Lung (tissue), 13 donors: ENCODE measurements around the gene PATJ. TPM values are rescaled to one million over a fixed set of nuclear protein-coding genes. Genes with fewer than 3 reads are reported as not detected.

Experiments
- ATAC-seq: fragments of 200-7000 bp; cut with Tn5 transposase; one replicate; pipeline ENCODE4 v1.9.1; 2020; ENCODE audit warnings: moderate number of reproducible peaks; ENCODE audit not compliant: insufficient read depth, low FRiP score
- DNase-seq, 3 donors: peaks; one replicate each; pipeline ENCODE4 v3.0.0-alpha.2; 2013 to 2017
- H3K27ac ChIP-seq, 2 donors: one replicate each; pipeline ENCODE4 v1.5.1; 2013; ENCODE audit warnings: mild to moderate bottlenecking in 2 of 2, moderate library complexity in 2 of 2, control low read depth in 1 of 2, inconsistent platforms in 1 of 2, low read depth in 1 of 2, low read length in 1 of 2
- H3K27me3 ChIP-seq, 3 donors: one replicate each; pipeline ENCODE4 v1.5.1; 2013; ENCODE audit warnings: low read length in 2 of 3; ENCODE audit not compliant: control insufficient read depth in 3 of 3, insufficient read depth in 3 of 3
- H3K36me3 ChIP-seq, 4 donors: one replicate each; pipeline ENCODE4 v1.5.1; 2013; ENCODE audit warnings: low read length in 4 of 4, mild to moderate bottlenecking in 1 of 4, moderate library complexity in 1 of 4; ENCODE audit not compliant: control insufficient read depth in 4 of 4, insufficient read depth in 4 of 4
- H3K4me1 ChIP-seq, 5 donors: one replicate each; pipeline ENCODE4 v1.5.1; 2013; ENCODE audit warnings: low read length in 5 of 5, mild to moderate bottlenecking in 2 of 5, moderate library complexity in 1 of 5; ENCODE audit not compliant: control insufficient read depth in 5 of 5, insufficient read depth in 5 of 5
- H3K4me3 ChIP-seq: one replicate; pipeline ENCODE4 v1.5.1; 2013; ENCODE audit warnings: mild to moderate bottlenecking, control low read depth, moderate library complexity
- H3K9ac ChIP-seq, 2 donors: one replicate each; pipeline ENCODE4 v1.5.1; 2013; ENCODE audit warnings: low read length in 2 of 2, control low read depth in 1 of 2; ENCODE audit not compliant: insufficient read depth in 1 of 2
- H3K9me3 ChIP-seq, 4 donors: one replicate each; pipeline ENCODE4 v1.5.1; 2013; ENCODE audit warnings: low read length in 3 of 4, mild to moderate bottlenecking in 1 of 4, moderate library complexity in 1 of 4; ENCODE audit not compliant: control insufficient read depth in 4 of 4, insufficient read depth in 3 of 4
- CTCF ChIP-seq: IDR thresholded peaks from 2 replicates; pipeline ENCODE4 v1.5.1; 2012; ENCODE audit warnings: mild to moderate bottlenecking; ENCODE audit errors: control extremely low read depth, extremely low read depth
- WGBS, 2 donors: extraction: QIAGEN DNeasy Blood & Tissue Kit; methylation state at CpG; one replicate each; pipeline ENCODE4 v1.1.7; 2013; 5-methylcytosine and 5-hydroxymethylcytosine counted together
- polyA plus RNA-seq, 2 donors: library from polyadenylated mRNA; stranded (reverse); fragments of 200-250 nt; gene quantifications; one replicate each; pipeline ENCODE4 v1.2.1, GENCODE V29; 2013
- small RNA-seq: library from RNA; depleted of rRNA; stranded (forward); fragments of <200 nt; gene quantifications from one replicate; pipeline ENCODE3, GENCODE V24; 2014; ENCODE audit warnings: low replicate concordance
- total RNA-seq, 2 donors: library from RNA; depleted of rRNA in 1 of 2; stranded (reverse); fragments of >200 nt in 1 of 2; gene quantifications; one replicate each; pipeline ENCODE4 v1.2.1, GENCODE V29; 2014 to 2021
- donor health status: control.
- donor health status: control.
- donor health status: Bipolar disorder and iron deficiency.
- donor health status: healthy.
- donor health status: DM: yes; HTN: yes; CAD: no.

PATJ gene
- total and polyA plus RNA-seq, 4 donors, result 5.3 to 115 (median 26.8) TPM

GRCh38 chr1:62224182-62224581 is 481.9 kb downstream of the PATJ start:
- Histone ChIP-seq H3K9ac (no peak overlapping the region), H3K27ac (no peak overlapping the region), H3K4me3 (no peak overlapping the region), H3K27me3 (no peaks in the 10 kb centered on the region), H3K9me3 (no peaks in the 10 kb centered on the region), H3K4me1 (peaks cover 0 to 10% (median 0%) of the 10 kb centered on the region in 5 donors), H3K36me3 (no peaks in the 10 kb centered on the region)
- WGBS, 2 donors, result 44 to 50% methylated on average over 2 of the region's 3 CpGs
- ATAC-seq (no peak), DNase-seq (no peak)
- no peak for TF ChIP-seq CTCF

GRCh38 chr1:62227496-62227895 is 485.2 kb downstream of the PATJ start:
- ATAC-seq, result no peak
- no peak overlapping the region for H3K9ac ChIP-seq
- no peaks in the 10 kb centered on the region for H3K27me3 ChIP-seq
- WGBS, 2 donors, result 86 to 89% methylated on average over 11 of the region's 11 CpGs
- H3K9me3 ChIP-seq, result no peaks in the 10 kb centered on the region
- no peaks in the 10 kb centered on the region for H3K36me3 ChIP-seq
- H3K4me1 ChIP-seq, result peaks cover 0 to 11% (median 0%) of the 10 kb centered on the region in 5 donors
- TF ChIP-seq CTCF, result no peak
- DNase-seq, result no peak
- no peak overlapping the region for H3K27ac ChIP-seq
- no peak overlapping the region for H3K4me3 ChIP-seq

Small RNA genes within 50 kb of the gene (small RNA-seq; reads per million reads assigned to genes)
- gene LAMTOR5P1 (not detected), gene MIR3116-1 (not detected), gene RN7SL180P (not detected), gene RNU6-1177P (not detected), gene RNU6-414P (not detected)

Other genes starting within 250 kb of the PATJ start
- 10 to 100 TPM; 32.6 to 94.3 TPM for gene TM2D1, start 17.3 kb upstream of the PATJ start, total RNA-seq
- gene TM2D1, start 17.3 kb upstream of the PATJ start, polyA plus RNA-seq, result 10 to 100 TPM; 15.8 to 34.7 TPM